ENCODE measurements around the gene TLE7.

The TLE7 gene

GRCh38 chr16:71440669-71441347 is 1.0 kb downstream of the TLE7 start:
- TF ChIP-seq CTCF (IDR thresholded peaks at IDR 0.05; ENCODE audit: insufficient read depth, low read depth, low read length, missing control alignments), result no peak
- no peak for DNase-seq (ENCODE audit: low read depth)
- H3K4me3 ChIP-seq (ENCODE audit: low read length), result no peak overlapping the region

- no peak for TF ChIP-seq CTCF (IDR thresholded peaks at IDR 0.05; ENCODE audit: insufficient read depth, low read depth, low read length, missing control alignments)
- no peak overlapping the region for H3K4me3 ChIP-seq (ENCODE audit: low read length)
- no peak for DNase-seq (ENCODE audit: low read depth)
Measured at GRCh38 chr16:71439523-71439922, 2.3 kb downstream of the TLE7 start.

GRCh38 chr16:71436473-71436872 is 5.4 kb downstream of the TLE7 start:
- no peak for TF ChIP-seq CTCF (IDR thresholded peaks at IDR 0.05; ENCODE audit: insufficient read depth, low read depth, low read length, missing control alignments)
- no peak for DNase-seq (ENCODE audit: low read depth)
- no peak overlapping the region for H3K4me3 ChIP-seq (ENCODE audit: low read length)

GRCh38 chr16:71432906-71433305 is 8.9 kb downstream of the TLE7 start:
- TF ChIP-seq CTCF (IDR thresholded peaks at IDR 0.05; ENCODE audit: insufficient read depth, low read depth, low read length, missing control alignments), result no peak
- H3K4me3 ChIP-seq (ENCODE audit: low read length), result no peak overlapping the region
- DNase-seq (ENCODE audit: low read depth), result no peak

GRCh38 chr16:71431991-71432390 is 9.9 kb downstream of the TLE7 start:
- DNase-seq (ENCODE audit: low read depth), result no peak
- no peak overlapping the region for H3K4me3 ChIP-seq (ENCODE audit: low read length)
- no peak for TF ChIP-seq CTCF (IDR thresholded peaks at IDR 0.05; ENCODE audit: insufficient read depth, low read depth, low read length, missing control alignments)

GRCh38 chr16:71431176-71431575 is 10.7 kb downstream of the TLE7 start:
- DNase-seq (ENCODE audit: low read depth), result no peak
- no peak for TF ChIP-seq CTCF (IDR thresholded peaks at IDR 0.05; ENCODE audit: insufficient read depth, low read depth, low read length, missing control alignments)
- H3K4me3 ChIP-seq (ENCODE audit: low read length), result no peak overlapping the region

GRCh38 chr16:71430744-71431143 is 11.1 kb downstream of the TLE7 start:
- TF ChIP-seq CTCF (IDR thresholded peaks at IDR 0.05; ENCODE audit: insufficient read depth, low read depth, low read length, missing control alignments), result no peak
- no peak overlapping the region for H3K4me3 ChIP-seq (ENCODE audit: low read length)
- DNase-seq (ENCODE audit: low read depth), result no peak

Data from epithelial cell of esophagus (primary cell).